ENCODE data around the gene MAPK1.
A peak's percentile ranks its signal among the peaks of the same experiment; 100 is the strongest.
"Not testable (repeated sequence)": the region's sequence is repeated elsewhere in the genome, so short reads cannot be mapped to it uniquely, and the experiment has no call there.

MAPK1 gene

DNA sequence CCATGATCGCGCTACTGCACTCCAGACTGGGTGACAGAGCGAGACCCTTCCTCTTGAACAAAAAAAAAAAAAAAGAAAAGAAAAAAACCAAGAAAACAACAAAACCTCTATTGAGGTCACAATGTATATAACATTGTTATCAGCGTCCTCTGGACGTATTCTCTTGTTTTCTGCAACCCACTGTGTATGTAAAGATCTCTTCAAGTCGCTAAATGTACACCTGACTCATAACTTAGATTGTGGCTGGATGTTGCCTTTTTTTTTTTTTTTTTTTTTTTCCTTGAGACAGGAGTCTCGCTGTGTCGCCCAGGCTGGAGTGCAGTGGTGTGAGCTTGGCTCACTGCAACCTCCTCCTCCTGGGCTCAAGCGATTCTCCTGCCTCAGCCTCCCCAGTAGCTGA is 130.5 kb downstream of the MAPK1 start:
- no peak overlapping the region for H3K4me3 ChIP-seq (ENCODE audit: low read length)
- no peak for DNase-seq (ENCODE audit: low read depth, low spot score)

DNA sequence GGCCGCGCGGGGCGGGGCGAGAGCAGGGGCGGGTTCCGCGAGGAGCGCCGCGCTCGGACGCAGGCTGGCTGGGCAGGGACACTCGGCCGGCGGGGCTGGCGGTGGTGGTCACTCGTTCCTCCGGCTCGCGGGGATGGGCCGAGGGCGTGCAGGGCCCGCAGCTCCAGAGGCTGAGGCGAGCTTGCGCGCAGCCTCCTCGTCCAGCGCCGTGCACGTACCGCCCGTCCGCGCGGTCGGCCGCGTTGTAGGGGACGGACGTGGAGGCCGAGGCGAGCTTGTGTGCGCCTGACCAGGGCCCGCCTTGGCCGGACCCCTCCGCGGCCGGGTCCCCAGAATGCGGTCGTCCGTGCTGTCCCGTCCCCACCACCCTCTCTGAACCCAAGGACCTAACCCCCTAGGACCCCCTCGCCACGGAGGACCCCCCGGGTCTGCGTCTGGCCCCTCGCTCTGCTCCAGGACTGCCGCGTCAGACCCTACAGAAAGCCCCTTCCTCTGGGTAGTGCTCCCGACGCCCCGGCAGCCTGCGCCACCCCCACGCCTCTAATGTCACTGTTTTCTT is 131.3 kb downstream of the MAPK1 start:
- DNase-seq (ENCODE audit: low read depth, low spot score), result no peak
- no peak overlapping the region for H3K4me3 ChIP-seq (ENCODE audit: low read length)

DNA sequence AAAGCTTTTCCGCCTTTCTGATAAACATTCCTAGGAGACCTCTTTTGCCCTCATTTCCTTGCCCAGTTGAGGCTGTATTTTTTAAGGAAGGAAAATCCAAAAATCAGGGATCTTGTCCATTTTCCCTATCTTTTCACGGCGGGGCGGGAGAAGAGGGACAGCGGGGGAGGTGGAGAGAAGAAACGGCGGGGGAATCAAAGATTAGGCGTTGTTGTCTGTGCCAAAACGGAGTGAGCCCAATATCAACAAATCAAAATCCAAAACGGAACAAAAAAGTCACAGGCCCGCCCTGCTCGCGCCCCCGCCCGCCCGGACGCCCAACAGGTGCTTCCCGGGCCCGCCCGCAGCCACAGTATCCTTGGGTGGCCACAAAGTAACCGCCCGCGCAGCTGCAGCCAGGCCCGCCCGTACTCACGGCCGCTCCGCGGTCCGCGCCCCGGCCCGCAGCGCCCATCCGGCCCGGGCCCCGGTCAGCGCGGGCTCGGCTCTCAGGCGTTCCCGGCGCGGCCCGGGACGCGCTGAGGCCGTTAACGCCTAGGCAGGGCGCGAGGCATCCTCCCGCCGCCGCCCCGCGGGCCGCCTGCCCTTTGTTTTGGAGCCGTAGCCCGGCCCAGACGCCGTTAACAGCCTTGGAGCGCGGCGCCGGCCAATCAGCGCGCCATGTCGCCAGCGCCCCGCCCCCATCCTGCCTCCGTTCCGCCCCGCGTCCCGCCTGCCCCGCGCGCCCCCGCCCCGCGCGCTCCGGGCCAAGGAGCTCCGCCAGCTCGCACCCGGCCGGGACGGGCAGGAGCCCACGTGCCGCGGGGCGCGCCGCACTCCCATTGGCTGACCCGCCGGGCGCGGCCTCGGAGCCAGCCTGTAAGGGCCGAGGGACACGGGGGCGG is 132.0 kb downstream of the MAPK1 start, which contains the start of gene YPEL1:
YPEL1 (minus strand) TSS at position 595 of the 884 bp plus-strand sequence. CDS start 25,050 bp downstream, outside the sequence.
- H3K4me3 ChIP-seq (ENCODE audit: low read length), result peak within 1 kb of the TSS; percentile 89
- peak; percentile 82 for DNase-seq (ENCODE audit: low read depth, low spot score)

DNA sequence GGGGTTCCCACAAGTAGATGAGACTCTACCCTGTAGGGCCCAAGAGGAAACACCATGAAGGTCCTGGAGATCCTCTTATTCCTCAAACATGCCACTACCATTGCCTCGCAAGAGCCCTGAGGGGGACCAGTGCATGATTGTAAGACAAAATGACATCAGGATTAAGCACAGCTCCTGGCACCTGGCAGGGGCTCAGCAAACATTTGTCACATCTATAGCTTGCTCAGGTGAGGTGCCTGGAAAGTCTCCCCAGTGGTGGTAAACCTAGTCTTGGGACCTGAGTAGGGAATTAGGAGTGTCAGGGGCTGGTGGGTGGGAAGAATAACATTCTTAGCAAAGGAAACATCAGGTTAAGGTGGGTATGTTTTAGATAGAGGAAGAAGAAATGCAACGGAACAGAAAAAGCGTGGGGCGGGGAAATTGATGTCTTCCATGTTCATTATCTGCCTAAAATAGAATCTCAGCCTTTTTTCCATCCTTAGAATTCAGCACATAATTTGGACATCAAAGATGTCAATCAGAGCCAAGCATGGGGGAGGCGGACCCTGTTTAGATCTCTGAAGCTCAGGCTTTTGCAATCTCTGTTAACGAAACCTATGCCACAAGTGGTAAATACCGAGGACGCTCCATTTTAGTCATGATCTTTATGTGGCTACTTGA is 132.8 kb downstream of the MAPK1 start:
- DNase-seq (ENCODE audit: low read depth, low spot score), result no peak
- H3K4me3 ChIP-seq (ENCODE audit: low read length), result peak overlapping the region; percentile 89

DNA sequence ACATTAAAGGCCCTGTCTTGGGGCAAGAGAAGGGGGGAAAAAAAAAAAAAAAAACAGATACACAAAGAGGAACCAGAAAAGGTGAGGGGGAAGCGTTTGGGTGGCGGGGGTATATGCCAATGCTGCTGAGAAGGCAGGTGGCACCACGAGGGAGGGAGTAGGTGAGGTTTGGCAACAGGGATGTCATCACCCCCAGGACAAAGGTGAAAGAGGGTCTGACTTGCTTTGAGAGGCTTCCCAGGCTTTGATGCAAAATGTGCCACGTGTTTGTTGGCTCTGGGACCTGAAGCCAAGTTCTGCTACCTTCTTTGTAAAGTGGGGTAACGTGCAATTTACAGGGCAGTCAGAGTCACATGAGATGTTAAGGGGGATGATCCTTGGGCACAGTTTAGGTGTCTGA is 135.9 kb downstream of the MAPK1 start:
- DNase-seq (ENCODE audit: low read depth, low spot score), result no peak
- no peak overlapping the region for H3K4me3 ChIP-seq (ENCODE audit: low read length)

DNA sequence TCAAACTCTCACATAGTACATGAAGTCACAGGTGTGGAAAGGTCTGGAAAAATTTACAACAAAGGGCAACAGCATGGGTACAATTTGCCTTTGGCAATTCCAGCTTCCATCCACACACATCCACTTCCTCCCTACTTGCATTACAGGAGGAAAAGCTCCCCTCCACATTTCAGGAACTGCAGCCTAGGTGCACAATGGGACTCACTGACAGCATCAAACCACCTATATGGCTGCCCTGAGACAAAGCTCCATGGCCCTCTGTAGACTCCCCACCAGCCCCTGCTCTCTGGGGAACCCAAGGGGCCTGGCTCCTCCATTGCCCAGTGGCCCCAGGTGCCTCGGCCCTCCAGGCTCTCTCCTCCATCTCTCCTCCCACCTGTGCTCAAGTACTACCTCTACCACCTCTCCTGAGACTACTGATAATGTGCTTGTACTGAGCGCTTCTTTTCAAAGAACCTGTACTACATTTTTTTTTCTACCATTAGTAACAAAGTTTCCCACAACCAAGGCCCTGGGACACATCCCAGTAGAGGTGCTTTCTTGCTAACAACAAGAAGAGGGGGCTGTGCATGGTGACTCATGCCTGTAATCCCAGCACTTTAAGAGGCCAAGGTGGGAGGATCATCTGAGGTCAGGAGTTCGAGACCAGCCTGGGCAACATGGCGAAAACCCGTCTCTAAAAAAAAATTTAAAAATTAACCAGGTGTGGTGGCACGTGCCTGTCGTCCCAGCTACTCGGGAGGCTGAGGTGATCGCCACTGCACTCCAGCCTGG is 136.7 kb downstream of the MAPK1 start:
- no peak for DNase-seq (ENCODE audit: low read depth, low spot score)
- no peak overlapping the region for H3K4me3 ChIP-seq (ENCODE audit: low read length)

DNA sequence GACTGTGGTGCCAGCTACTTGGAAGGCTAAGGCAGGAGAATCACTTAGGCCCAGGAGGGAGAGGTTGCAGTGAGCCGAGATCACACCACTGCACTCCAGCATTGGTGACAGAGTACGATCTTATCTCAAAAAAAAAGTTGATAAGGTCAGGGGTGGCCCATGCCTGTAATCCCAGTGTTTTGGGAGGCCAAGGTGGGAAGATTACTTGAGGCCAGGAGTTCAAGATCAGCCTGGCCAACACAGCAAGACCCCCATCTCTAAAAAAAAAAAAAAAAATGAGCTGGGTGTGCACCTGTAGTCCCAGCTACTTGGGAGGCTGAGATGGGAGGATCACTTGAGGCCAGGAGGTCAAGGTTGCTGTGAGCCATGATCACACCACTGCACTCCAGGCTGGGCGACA is 138.3 kb downstream of the MAPK1 start:
- DNase-seq (ENCODE audit: low read depth, low spot score); H3K4me3 ChIP-seq (ENCODE audit: low read length): not testable (repeated sequence)

DNA sequence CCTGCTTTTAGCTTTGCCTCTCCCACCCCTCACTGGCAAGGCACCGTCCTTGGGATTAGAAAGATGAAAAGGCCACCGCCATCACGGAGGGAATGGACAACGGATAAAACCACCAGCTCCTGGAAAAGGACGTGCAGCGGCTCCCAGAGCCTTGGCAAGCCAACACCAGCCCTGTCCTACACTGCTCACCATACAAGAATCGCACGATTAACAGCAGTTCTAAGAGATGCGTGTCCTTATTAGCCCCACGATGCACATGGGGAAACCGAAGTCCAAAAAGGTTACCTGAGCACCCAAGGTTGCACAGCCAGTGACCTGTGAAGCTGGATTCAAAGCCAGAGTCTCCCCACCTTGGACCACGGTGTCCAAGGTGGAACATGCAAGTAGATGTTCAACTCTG is 139.2 kb downstream of the MAPK1 start:
- DNase-seq (ENCODE audit: low read depth, low spot score), result no peak
- no peak overlapping the region for H3K4me3 ChIP-seq (ENCODE audit: low read length)

DNA sequence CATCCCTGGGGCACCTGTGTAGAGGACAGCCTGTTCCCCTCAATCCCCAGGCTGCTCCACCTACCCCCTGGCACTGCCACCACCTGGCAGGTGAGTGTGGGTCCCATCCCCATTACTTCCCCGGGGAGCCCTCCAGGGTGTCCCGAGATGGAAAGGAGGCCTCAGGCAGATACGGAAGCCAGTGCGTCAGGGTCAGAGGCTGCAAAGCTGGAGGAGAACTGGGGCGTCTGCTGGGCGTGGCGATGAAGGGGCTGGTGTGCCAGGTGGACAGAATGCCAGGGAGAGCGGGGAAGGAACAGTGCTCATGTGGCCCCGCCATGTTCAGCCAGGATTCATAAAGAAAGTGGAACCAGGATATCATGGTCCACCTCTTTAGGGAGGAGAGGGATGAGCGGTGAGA is 139.7 kb downstream of the MAPK1 start:
- H3K4me3 ChIP-seq (ENCODE audit: low read length), result no peak overlapping the region
- no peak for DNase-seq (ENCODE audit: low read depth, low spot score)

DNA sequence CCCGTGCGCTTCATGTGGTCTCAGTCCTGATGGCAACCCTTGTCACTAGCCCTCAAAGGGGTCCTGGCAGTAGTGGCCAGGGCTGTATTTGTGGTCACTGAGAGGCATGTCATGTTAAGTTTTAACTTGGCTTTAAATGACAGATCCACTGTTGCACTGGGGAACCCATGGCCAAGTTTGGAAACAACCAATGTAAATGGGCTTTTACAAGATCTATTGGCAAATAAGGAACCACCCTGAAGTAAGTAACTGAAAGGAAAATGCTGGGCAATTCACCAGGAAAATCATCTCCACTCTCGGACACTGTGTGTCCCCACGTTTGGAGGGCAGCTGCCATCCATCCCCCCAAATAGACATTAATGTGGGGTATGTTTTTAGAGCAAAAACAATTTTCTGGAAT is 140.3 kb downstream of the MAPK1 start:
- DNase-seq (ENCODE audit: low read depth, low spot score), result no peak
- H3K4me3 ChIP-seq (ENCODE audit: low read length), result no peak overlapping the region

DNA sequence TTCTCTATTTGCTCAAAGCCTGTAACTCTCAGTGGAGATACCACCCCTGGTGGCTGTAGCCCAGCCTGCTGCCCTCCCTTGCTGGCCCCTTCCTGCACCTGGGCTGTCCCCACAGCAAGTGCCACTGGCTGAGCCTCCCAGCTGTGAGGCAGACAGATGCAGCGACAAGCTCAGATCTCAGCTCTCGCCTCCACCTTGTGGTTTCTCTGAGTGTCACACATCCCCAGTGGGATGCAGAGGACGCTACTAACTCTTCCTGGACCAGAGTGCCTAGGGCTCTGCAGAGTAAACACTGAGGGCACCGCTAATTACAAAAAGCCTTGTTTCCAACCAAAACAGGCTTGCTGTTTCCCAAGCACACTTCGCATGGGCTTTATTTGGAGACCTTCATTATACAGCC is 140.8 kb downstream of the MAPK1 start:
- peak; percentile 78 for DNase-seq (ENCODE audit: low read depth, low spot score)
- no peak overlapping the region for H3K4me3 ChIP-seq (ENCODE audit: low read length)

DNA sequence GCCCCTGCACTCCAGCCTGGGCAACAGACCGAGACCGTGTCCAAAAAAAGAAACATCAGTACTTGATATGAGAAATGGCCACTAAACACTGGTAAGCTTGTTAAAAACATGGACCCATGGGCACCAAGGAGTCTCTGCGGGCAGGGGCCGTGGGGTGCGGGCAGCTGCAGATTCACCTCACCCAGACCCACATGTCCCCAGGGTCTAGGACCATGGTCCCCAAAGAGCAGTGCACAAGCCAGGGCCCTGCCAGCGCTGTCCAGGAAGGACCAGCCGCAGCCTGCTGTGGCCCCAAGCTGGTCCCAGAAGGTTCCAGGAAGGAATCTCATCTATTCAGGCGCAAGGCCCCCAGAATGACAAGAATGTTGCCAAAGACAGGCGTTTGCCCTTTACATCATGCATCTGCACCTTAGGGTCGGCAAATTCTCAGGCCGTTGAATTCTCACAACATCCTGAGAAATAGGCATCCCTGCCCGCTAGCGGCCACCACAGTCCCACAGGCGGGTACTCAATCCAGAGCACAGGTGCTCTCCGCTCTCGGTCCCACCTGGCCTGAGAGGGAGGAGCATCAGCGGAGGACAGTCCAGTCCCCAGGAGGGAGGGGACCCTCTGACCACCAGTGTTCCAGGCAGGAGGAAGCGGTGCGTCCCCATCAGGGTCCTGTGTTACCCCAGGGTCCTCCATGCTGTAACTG is 141.3 kb downstream of the MAPK1 start:
- no peak for DNase-seq (ENCODE audit: low read depth, low spot score)
- no peak overlapping the region for H3K4me3 ChIP-seq (ENCODE audit: low read length)

DNA sequence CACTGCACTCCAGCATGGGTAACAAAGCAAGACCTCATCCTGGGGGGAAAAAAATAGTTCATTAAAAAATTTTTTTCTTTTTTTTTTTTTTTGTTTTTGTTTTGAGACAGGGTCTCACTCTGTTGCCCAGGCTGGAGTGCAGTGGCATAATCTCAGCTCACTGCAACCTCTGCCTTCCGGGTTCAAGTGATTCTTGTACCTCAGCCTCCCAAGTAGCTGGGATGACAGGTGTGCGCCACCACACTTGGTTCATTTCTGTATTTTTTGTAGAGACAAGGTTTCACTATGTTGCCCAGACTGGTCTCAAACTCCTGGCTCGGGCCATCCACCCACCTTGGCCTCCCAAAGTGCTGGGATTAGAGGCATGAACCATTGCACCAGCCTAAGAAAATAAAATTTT is 142.9 kb downstream of the MAPK1 start:
- not testable (repeated sequence) for H3K4me3 ChIP-seq (ENCODE audit: low read length); DNase-seq (ENCODE audit: low read depth, low spot score)

DNA sequence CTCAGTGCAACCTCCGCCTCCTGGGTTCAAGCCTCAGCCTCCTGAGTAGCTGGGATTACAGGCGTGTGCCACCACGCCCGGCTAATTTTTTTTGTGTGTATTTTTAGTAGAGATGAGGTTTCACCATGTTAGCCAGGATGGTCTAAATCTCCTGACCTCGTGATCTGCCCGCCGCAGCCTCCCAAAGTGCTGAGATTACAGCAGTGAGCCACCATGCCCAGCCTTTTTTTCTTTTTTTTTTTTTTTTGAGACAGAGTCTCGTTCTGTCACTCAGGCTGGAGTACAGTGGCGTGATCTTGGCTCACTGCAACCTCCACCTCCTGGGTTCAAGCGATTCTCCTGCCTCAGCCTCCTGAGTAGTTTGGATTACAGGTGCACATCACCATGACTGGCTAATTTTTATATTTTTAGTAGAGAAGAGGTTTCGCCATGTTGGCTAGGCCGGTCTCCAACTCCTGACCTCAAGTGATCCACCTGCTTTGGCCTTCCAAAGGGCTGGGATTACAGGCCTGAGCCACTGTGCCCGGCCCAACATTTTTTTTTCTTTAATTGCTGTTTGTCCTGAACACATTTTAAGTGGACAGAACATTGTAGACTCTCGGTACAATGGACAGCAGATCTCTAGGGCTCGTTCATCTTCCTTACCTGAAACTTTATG is 146.1 kb downstream of the MAPK1 start:
- not testable (repeated sequence) for H3K4me3 ChIP-seq (ENCODE audit: low read length); DNase-seq (ENCODE audit: low read depth, low spot score)

DNA sequence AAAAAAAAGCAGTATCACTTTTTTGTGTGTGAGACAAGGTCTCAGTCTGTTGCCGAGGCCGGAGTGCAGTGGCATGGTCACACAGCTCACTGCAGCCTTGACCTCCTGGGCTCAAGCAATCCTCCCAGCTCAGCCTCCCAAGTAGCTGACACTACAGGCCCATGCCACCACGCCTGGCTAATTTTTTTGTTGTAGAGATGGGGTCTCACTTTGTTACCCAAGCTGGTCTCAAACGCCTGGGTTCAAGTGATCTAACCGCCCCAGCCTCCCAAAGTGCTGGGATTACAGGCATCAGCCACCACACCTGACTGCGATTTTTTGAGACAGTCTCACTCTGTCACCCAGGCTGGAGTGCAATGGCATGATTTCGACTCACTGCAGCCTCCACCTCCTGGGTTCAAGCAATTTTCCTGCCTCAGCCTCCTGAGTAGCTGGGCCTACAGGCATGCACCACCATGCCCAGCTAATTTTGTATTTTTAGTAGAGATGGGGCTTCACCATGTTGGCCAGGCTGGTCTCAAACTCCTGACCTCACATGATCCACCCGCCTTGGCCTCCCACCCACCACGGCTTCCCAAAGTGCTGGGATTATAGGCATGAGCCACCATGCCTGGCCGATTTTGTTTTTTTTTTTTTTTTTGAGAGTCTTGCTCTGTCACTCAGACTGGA is 147.1 kb downstream of the MAPK1 start:
- not testable (repeated sequence) for DNase-seq (ENCODE audit: low read depth, low spot score); H3K4me3 ChIP-seq (ENCODE audit: low read length)

DNA sequence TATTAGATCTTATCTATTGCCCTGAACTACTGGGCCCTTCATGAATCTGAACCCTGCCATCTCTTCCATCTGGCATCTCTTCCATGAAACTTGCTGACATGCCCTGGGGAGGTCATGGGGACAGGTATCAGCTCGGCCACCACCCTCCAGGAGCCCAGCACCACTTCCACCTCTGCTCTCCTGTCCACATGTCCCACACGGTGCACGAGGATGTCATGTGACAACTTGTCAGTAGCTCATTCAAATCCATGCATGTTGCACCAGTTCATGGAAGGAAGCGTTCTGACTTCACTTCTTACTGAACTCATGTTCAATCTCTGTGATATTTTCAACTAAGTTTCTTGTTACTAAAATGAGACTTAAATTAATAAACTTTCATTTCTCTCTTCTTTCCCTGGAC is 148.4 kb downstream of the MAPK1 start:
- no peak for DNase-seq (ENCODE audit: low read depth, low spot score)

DNA sequence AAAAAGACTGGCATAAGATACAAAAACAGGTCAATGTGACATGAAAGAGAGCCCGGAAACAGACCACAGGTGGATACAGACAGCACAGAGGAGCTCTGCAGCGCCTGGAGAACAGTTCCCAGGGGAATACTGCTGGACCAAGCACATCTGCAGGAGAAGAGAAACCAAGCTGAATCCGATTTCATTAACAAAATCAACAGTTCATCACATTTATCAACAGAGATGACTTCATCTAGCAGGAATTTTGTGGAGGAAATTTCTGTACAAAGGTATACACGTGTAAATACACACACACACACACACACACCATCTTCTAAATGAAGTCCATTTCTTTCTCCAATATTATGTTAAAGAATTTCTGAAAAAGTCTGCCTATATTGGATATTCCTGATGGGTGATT is 148.9 kb downstream of the MAPK1 start:
- no peak for DNase-seq (ENCODE audit: low read depth, low spot score)
- H3K4me3 ChIP-seq (ENCODE audit: low read length), result no peak overlapping the region

More for the DNA sequence above, 148.4 kb downstream of the MAPK1 start:
- no peak overlapping the region for H3K4me3 ChIP-seq (ENCODE audit: low read length)

All from Jurkat, Clone E6-1 (cell line).